GM18870 (cell line): ENCODE measurements around the gene NATD1.

Source experiments
- ATAC-seq: cut with Tn5 transposase; IDR thresholded peaks from one replicate; pipeline ENCODE4 v1.9.1; 2021; ENCODE audit warnings: moderate library complexity; ENCODE audit not compliant: unreplicated experiment

The NATD1 gene

GRCh38 chr17:21289902-21290571, 36.8 kb upstream of the NATD1 start:
- no peak for ATAC-seq

GRCh38 chr17:21289175-21289901, 36.1 kb upstream of the NATD1 start:
- ATAC-seq, result no peak

GRCh38 chr17:21288571-21289017, 35.4 kb upstream of the NATD1 start:
- ATAC-seq, result peak; percentile 18

GRCh38 chr17:21287703-21288449, 34.7 kb upstream of the NATD1 start:
- peak; percentile 34 for ATAC-seq

- no peak for ATAC-seq
Measured at GRCh38 chr17:21286909-21287702, 33.9 kb upstream of the NATD1 start.

- ATAC-seq, result no peak
Measured at GRCh38 chr17:21286066-21286770, 33.0 kb upstream of the NATD1 start.

GRCh38 chr17:21285164-21286065, 32.2 kb upstream of the NATD1 start:
- ATAC-seq, result no peak

- ATAC-seq, result peak; percentile 65
Measured at GRCh38 chr17:21284319-21285163, 31.3 kb upstream of the NATD1 start, which contains the start of gene MAP2K3. Gene MAP2K3 (plus strand): TSS chr17:21284711. CDS start chr17:21284921, 210 bp downstream.

GRCh38 chr17:21283482-21284318, 30.5 kb upstream of the NATD1 start:
- peak; percentile 9 for ATAC-seq

- no peak for ATAC-seq
Measured at GRCh38 chr17:21282850-21283249, 29.6 kb upstream of the NATD1 start.

- no peak for ATAC-seq
Measured at GRCh38 chr17:21282231-21282630, 29.0 kb upstream of the NATD1 start.

- ATAC-seq, result no peak
Measured at GRCh38 chr17:21280081-21280518, 26.9 kb upstream of the NATD1 start.

GRCh38 chr17:21279582-21279981, 26.4 kb upstream of the NATD1 start:
- no peak for ATAC-seq

GRCh38 chr17:21279198-21279535, 26.0 kb upstream of the NATD1 start:
- no peak for ATAC-seq

GRCh38 chr17:21278450-21279197, 25.4 kb upstream of the NATD1 start:
- ATAC-seq, result no peak

GRCh38 chr17:21277332-21277731, 24.1 kb upstream of the NATD1 start:
- no peak for ATAC-seq

GRCh38 chr17:21276264-21276588, 23.0 kb upstream of the NATD1 start:
- no peak for ATAC-seq
